ENCODE data around the gene BTG2. TPM values are rescaled to one million over a fixed set of nuclear protein-coding genes. Genes with fewer than 3 reads are reported as not detected.

The BTG2 gene
- total RNA-seq, 1 experiment from 2014 or later = 19.4 TPM

- Mint-ChIP-seq H3K27ac (no peak overlapping the region), H3K4me1 (peaks cover 55% of the 10 kb centered on the region), H3K4me3 (no peak overlapping the region), H3K9me3 (no peaks in the 10 kb centered on the region), H3K27me3 (ENCODE audit: low read depth) (peaks cover 51% of the 10 kb centered on the region), H3K36me3 (no peaks in the 10 kb centered on the region)
- ATAC-seq (no peak), DNase-seq (ENCODE audit: low spot score) (no peak)
- ChIA-PET CTCF (interaction anchor here (0.7 to 6.8 kb wide), 8 partner anchors 16 to 249 kb away, joined by 3 to 78 read pairs (median 4); no protein-coding TSS in a partner anchor), POLR2A (no interaction called here)
- no peak for TF ChIP-seq IRF1 (CRISPR knock-in tag; IDR thresholded peaks at IDR 0.05)
- no peak for TF ChIP-seq USF2 (CRISPR knock-in tag; IDR thresholded peaks at IDR 0.05)
- no peak for TF ChIP-seq MYBL2 (CRISPR knock-in tag; IDR thresholded peaks at IDR 0.05)
- no peak for TF ChIP-seq ERG (CRISPR knock-in tag; IDR thresholded peaks at IDR 0.05)
- TF ChIP-seq GTF2I (CRISPR knock-in tag; conservative IDR thresholded peaks at IDR 0.05) = no peak
- no peak for TF ChIP-seq SMAD3 (CRISPR knock-in tag; IDR thresholded peaks at IDR 0.05; ENCODE audit: borderline replicate concordance)
- TF ChIP-seq CREB1 (CRISPR knock-in tag; IDR thresholded peaks at IDR 0.05) = no peak
- TF ChIP-seq AR (CRISPR knock-in tag; IDR thresholded peaks at IDR 0.05) = no peak
- TF ChIP-seq SMAD4 (CRISPR knock-in tag; IDR thresholded peaks at IDR 0.05) = no peak
- no peak for TF ChIP-seq E2F5 (CRISPR knock-in tag; IDR thresholded peaks at IDR 0.05)
- TF ChIP-seq ZMAT4 (CRISPR knock-in tag; IDR thresholded peaks at IDR 0.05) = no peak
- TF ChIP-seq CBFB (CRISPR knock-in tag; IDR thresholded peaks at IDR 0.05; ENCODE audit: low read depth) = no peak
- TF ChIP-seq ESRRA (CRISPR knock-in tag; IDR thresholded peaks at IDR 0.05; ENCODE audit: borderline replicate concordance) = no peak
- no peak for TF ChIP-seq FOXP4 (CRISPR knock-in tag; IDR thresholded peaks at IDR 0.05)
- TF ChIP-seq AFF4 (CRISPR knock-in tag; IDR thresholded peaks at IDR 0.05; ENCODE audit: borderline replicate concordance) = no peak
- no peak for TF ChIP-seq RORB (CRISPR knock-in tag; IDR thresholded peaks at IDR 0.05)
These were observed 16.9 kb upstream of the BTG2 start for GRCh38 chr1:203288400-203288799.

Measured in WTC11 (cell line).